HEK293 (cell line): ENCODE results near the gene UBAC2.

Experiments used
- CTCF ChIA-PET: fragments of 350-600 bp; formaldehyde crosslinking; extraction: SDS; loops from one replicate; lab custom pipeline; 2021; ENCODE audit warnings: antibody characterized with exemption; lab: Yijun Ruan, JAX
- POLR2A ChIA-PET: fragments of 300-600 bp; formaldehyde crosslinking; extraction: SDS; loops from one replicate; lab custom pipeline; 2020; ENCODE audit warnings: antibody characterized with exemption, inconsistent platforms; lab: Yijun Ruan, JAX
- H3K27ac ChIP-seq: fragments of 200-500 bp; sonication (Bioruptor generic); 2 replicates; pipeline ENCODE4 v1.5.1; 2014; ENCODE audit warnings: low read depth, low read length, control low read depth, inconsistent platforms; ENCODE audit errors: extremely low read depth
- H3K36me3 ChIP-seq, 2 experiments: fragments of 200-500 bp in 1 of 2; sonication (Bioruptor generic) in 1 of 2; 1 replicate in 1 of 2; 2 replicates in 1 of 2; pipeline ENCODE4 v1.5.1; 2014 to 2017; ENCODE audit warnings: inconsistent platforms in 2 of 2, low read length in 2 of 2; ENCODE audit not compliant: control insufficient read depth in 2 of 2, insufficient read depth in 1 of 2
- H3K4me1 ChIP-seq: fragments of 200-500 bp; sonication (Bioruptor generic); 2 replicates; pipeline ENCODE4 v1.5.1; 2014; ENCODE audit warnings: mild to moderate bottlenecking, low read length, inconsistent platforms; ENCODE audit not compliant: control insufficient read depth, insufficient read depth
- H3K4me3 ChIP-seq: 2 replicates; pipeline ENCODE4 v1.5.1; 2011; ENCODE audit warnings: low read depth, mild to moderate bottlenecking, control low read depth, low read length, moderate library complexity
- H3K9me3 ChIP-seq: fragments of 200-500 bp; sonication (Bioruptor generic); 2 replicates; pipeline ENCODE4 v1.5.1; 2014; ENCODE audit warnings: low read depth, low read length, inconsistent platforms; ENCODE audit not compliant: control insufficient read depth, insufficient read depth
- BCL11B ChIP-seq: fragments of 450-650 bp; formaldehyde crosslinking; IDR thresholded peaks from 2 replicates; pipeline ENCODE4 v1.5.1; 2016; ENCODE audit warnings: low read depth, missing biosample characterization, missing genetic modification characterization
- EGR2 ChIP-seq: fragments of 450-650 bp; formaldehyde crosslinking; IDR thresholded peaks from 2 replicates; pipeline ENCODE4 v1.5.1; 2016; ENCODE audit warnings: low read depth, missing biosample characterization, missing genetic modification characterization
- ELK4 ChIP-seq: IDR thresholded peaks from 2 replicates; pipeline ENCODE4 v1.6.1; 2011; ENCODE audit warnings: mild to moderate bottlenecking, low read depth, low read length, borderline replicate concordance
- FEZF1 ChIP-seq: fragments of 450-650 bp; formaldehyde crosslinking; IDR thresholded peaks from 2 replicates; pipeline ENCODE4 v1.5.1; 2016; ENCODE audit warnings: missing biosample characterization, missing genetic modification characterization
- KLF16 ChIP-seq: fragments of 450-650 bp; formaldehyde crosslinking; IDR thresholded peaks from 2 replicates; pipeline ENCODE4 v1.5.1; 2017; ENCODE audit warnings: missing biosample characterization, missing genetic modification characterization
- YY2 ChIP-seq: fragments of 450-650 bp; formaldehyde crosslinking; IDR thresholded peaks from 2 replicates; pipeline ENCODE4 v1.5.1; 2016; ENCODE audit warnings: missing biosample characterization, missing genetic modification characterization
- ZBTB1 ChIP-seq: fragments of 450-650 bp; formaldehyde crosslinking; IDR thresholded peaks from 2 replicates; pipeline ENCODE4 v1.5.1; 2016; ENCODE audit warnings: missing biosample characterization, missing genetic modification characterization
- ZBTB7A ChIP-seq: fragments of 450-650 bp; formaldehyde crosslinking; IDR thresholded peaks from 2 replicates; pipeline ENCODE4 v1.5.1; 2016; ENCODE audit warnings: low read depth, missing biosample characterization, missing genetic modification characterization
- ZFHX2 ChIP-seq: fragments of 450-650 bp; formaldehyde crosslinking; conservative IDR thresholded peaks from 2 replicates; pipeline ENCODE4 v1.5.1; 2016; ENCODE audit warnings: missing biosample characterization, missing genetic modification characterization
- ZNF23 ChIP-seq: fragments of 450-650 bp; formaldehyde crosslinking; IDR thresholded peaks from 2 replicates; pipeline ENCODE4 v1.5.1; 2016; ENCODE audit warnings: missing biosample characterization, missing genetic modification characterization, borderline replicate concordance
- ZNF354C ChIP-seq: fragments of 450-650 bp; formaldehyde crosslinking; IDR thresholded peaks from 2 replicates; pipeline ENCODE4 v1.5.1; 2016; ENCODE audit warnings: missing biosample characterization, missing genetic modification characterization, low read depth, borderline replicate concordance
- ZNF621 ChIP-seq: fragments of 450-650 bp; formaldehyde crosslinking; IDR thresholded peaks from 2 replicates; pipeline ENCODE4 v1.5.1; 2017; ENCODE audit warnings: missing biosample characterization, missing genetic modification characterization
- ZNF707 ChIP-seq: fragments of 450-650 bp; formaldehyde crosslinking; IDR thresholded peaks from 2 replicates; pipeline ENCODE4 v1.5.1; 2016; ENCODE audit warnings: missing biosample characterization, missing genetic modification characterization
- TF ChIP-seq, protein P1 (sequence below): fragments of 450-650 bp; formaldehyde crosslinking; IDR thresholded peaks from 2 replicates; pipeline ENCODE4 v1.5.1; 2016; ENCODE audit warnings: missing biosample characterization, missing genetic modification characterization
- TF ChIP-seq, protein P2 (sequence below): fragments of 450-650 bp; formaldehyde crosslinking; IDR thresholded peaks from 2 replicates; pipeline ENCODE4 v1.5.1; 2016; ENCODE audit warnings: missing biosample characterization, missing genetic modification characterization, borderline replicate concordance
- TF ChIP-seq, protein P3 (sequence below): fragments of 450-650 bp; formaldehyde crosslinking; IDR thresholded peaks from 2 replicates; pipeline ENCODE4 v1.5.1; 2017; ENCODE audit warnings: missing biosample characterization, mild to moderate bottlenecking, missing genetic modification characterization, moderate library complexity
- TF ChIP-seq, protein P4 (sequence below): fragments of 450-650 bp; formaldehyde crosslinking; IDR thresholded peaks from 2 replicates; pipeline ENCODE4 v1.5.1; 2017; ENCODE audit warnings: missing biosample characterization, missing genetic modification characterization

The UBAC2 gene

DNA sequence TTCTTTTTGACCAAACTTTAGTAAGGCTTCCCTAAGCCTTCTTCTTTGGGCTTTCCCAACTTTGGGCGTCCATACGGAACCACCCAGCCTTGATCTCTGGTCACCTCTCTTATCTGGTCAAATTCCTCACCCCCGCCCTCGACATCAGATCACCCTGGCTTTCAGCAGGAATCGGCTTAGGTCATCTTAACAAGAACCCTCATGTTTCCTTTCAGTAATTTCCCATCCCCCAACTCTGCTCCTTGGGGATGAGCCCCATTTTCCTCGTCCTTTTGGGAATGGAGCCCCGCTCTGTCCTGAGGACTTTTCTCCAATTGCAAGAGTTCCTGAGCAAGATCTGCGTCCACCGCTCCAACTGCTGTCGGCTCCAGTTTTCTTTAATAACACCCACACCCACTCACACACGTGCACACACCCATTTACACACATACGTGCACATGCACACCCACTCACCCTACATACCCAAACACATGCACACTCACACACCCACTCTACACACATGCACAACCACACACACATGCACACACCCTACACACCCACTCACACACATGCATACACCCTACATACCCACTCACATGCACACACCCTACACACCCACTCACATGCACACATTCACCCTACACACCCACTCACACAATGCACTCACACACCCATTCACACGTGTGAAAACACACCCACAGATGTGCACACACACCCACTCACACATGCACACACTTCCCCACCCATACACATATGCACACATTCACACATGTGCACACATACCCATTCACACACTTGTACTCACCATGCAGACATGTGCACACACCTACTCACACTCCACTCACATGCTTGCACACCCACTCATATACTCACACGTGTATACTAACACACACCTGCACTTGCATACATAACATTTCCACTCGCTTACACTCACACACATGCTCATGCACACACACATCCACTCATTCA, 213.7 kb downstream of the UBAC2 start (continued):
- no peak for TF ChIP-seq ZBTB7A (tag by site-specific recombination)
- TF ChIP-seq YY2 (tag by site-specific recombination), result no peak
- no peak for TF ChIP-seq ZNF23 (tag by site-specific recombination)
- peak; percentile 94; the same call in 1 of the 2 replicates for TF ChIP-seq EGR2 (tag by site-specific recombination)
- no peak for TF ChIP-seq ZBTB1 (tag by site-specific recombination)
- TF ChIP-seq ZNF621 (tag by site-specific recombination), result 0 out of 2 replicates have a peak, but pooled peaks have one; percentile 28
- peak; percentile 16; the same call in 1 of the 2 replicates for TF ChIP-seq ZNF707 (tag by site-specific recombination)
- TF ChIP-seq ELK4, result no peak

- CTCF ChIA-PET, result no interaction called here
- no peaks in the 10 kb centered on the region for H3K4me1 ChIP-seq
- peak; percentile 83 for TF ChIP-seq ZFHX2 (tag by site-specific recombination)
- peak; percentile 80; the same call in 1 of the 2 replicates for TF ChIP-seq EGR2 (tag by site-specific recombination)
- TF ChIP-seq ZNF621 (tag by site-specific recombination), result no peak
- TF ChIP-seq, protein P1, sequence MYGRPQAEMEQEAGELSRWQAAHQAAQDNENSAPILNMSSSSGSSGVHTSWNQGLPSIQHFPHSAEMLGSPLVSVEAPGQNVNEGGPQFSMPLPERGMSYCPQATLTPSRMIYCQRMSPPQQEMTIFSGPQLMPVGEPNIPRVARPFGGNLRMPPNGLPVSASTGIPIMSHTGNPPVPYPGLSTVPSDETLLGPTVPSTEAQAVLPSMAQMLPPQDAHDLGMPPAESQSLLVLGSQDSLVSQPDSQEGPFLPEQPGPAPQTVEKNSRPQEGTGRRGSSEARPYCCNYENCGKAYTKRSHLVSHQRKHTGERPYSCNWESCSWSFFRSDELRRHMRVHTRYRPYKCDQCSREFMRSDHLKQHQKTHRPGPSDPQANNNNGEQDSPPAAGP (tag by site-specific recombination), result no peak
- TF ChIP-seq, protein P2, sequence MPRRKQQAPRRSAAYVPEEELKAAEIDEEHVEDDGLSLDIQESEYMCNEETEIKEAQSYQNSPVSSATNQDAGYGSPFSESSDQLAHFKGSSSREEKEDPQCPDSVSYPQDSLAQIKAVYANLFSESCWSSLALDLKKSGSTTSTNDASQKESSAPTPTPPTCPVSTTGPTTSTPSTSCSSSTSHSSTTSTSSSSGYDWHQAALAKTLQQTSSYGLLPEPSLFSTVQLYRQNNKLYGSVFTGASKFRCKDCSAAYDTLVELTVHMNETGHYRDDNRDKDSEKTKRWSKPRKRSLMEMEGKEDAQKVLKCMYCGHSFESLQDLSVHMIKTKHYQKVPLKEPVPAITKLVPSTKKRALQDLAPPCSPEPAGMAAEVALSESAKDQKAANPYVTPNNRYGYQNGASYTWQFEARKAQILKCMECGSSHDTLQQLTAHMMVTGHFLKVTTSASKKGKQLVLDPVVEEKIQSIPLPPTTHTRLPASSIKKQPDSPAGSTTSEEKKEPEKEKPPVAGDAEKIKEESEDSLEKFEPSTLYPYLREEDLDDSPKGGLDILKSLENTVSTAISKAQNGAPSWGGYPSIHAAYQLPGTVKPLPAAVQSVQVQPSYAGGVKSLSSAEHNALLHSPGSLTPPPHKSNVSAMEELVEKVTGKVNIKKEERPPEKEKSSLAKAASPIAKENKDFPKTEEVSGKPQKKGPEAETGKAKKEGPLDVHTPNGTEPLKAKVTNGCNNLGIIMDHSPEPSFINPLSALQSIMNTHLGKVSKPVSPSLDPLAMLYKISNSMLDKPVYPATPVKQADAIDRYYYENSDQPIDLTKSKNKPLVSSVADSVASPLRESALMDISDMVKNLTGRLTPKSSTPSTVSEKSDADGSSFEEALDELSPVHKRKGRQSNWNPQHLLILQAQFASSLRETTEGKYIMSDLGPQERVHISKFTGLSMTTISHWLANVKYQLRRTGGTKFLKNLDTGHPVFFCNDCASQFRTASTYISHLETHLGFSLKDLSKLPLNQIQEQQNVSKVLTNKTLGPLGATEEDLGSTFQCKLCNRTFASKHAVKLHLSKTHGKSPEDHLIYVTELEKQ (tag by site-specific recombination), result no peak
- no peak for TF ChIP-seq KLF16 (tag by site-specific recombination)
- TF ChIP-seq, protein P3, sequence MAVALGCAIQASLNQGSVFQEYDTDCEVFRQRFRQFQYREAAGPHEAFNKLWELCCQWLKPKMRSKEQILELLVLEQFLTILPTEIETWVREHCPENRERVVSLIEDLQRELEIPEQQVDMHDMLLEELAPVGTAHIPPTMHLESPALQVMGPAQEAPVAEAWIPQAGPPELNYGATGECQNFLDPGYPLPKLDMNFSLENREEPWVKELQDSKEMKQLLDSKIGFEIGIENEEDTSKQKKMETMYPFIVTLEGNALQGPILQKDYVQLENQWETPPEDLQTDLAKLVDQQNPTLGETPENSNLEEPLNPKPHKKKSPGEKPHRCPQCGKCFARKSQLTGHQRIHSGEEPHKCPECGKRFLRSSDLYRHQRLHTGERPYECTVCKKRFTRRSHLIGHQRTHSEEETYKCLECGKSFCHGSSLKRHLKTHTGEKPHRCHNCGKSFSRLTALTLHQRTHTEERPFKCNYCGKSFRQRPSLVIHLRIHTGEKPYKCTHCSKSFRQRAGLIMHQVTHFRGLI, result no peak
- no peak for TF ChIP-seq ZNF354C (tag by site-specific recombination)
- TF ChIP-seq, protein P4, sequence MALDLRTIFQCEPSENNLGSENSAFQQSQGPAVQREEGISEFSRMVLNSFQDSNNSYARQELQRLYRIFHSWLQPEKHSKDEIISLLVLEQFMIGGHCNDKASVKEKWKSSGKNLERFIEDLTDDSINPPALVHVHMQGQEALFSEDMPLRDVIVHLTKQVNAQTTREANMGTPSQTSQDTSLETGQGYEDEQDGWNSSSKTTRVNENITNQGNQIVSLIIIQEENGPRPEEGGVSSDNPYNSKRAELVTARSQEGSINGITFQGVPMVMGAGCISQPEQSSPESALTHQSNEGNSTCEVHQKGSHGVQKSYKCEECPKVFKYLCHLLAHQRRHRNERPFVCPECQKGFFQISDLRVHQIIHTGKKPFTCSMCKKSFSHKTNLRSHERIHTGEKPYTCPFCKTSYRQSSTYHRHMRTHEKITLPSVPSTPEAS (tag by site-specific recombination), result peak; percentile 57; the same call in 1 of the 2 replicates
- TF ChIP-seq FEZF1 (tag by site-specific recombination), result no peak
- TF ChIP-seq BCL11B (tag by site-specific recombination), result no peak
- TF ChIP-seq, all 188 proteins: peak for 3
- no peaks in the 10 kb centered on the region for H3K9me3 ChIP-seq
- no peak overlapping the region for H3K4me3 ChIP-seq
- no peak overlapping the region for H3K27ac ChIP-seq
- POLR2A ChIA-PET, result no interaction called here
- no peaks in the 10 kb centered on the region for H3K36me3 ChIP-seq
These were observed 214.5 kb downstream of the UBAC2 start for GRCh38 chr13:99415014-99415650.
